ENCODE data around the gene TEDC1.

GRCh38 chr14:105474483-105475268, 16.4 kb upstream of the TEDC1 start, which contains the start of gene CRIP2:
- TF ChIP-seq CTCF (optimal IDR thresholded peaks at IDR 0.05 in 1 of 3, IDR thresholded peaks at IDR 0.05 in 1 of 3, conservative IDR thresholded peaks at IDR 0.05 in 1 of 3; ENCODE audit: extremely low read depth in 1 of 3, insufficient read depth in 2 of 3, low read length in 3 of 3) (no peak), EZH2 (IDR thresholded peaks at IDR 0.05; ENCODE audit: low read length) (no peak)

Measured in keratinocyte (primary cell).